SK-N-MC (cell line): Measurements from ENCODE around the gene CCNT2.

Experiments
- DNase-seq: peaks from one replicate; pipeline ENCODE4 v3.0.0-alpha.2; 2011; ENCODE audit warnings: low read depth, low spot score
- H3K27ac ChIP-seq: fragments of 200-600 bp; sonication (generic); 2 replicates; pipeline ENCODE4 v1.5.1; 2016; ENCODE audit warnings: mixed run types
- H3K36me3 ChIP-seq: fragments of 200-600 bp; sonication (generic); 2 replicates; pipeline ENCODE4 v1.6.1; 2017; ENCODE audit warnings: antibody characterized with exemption, low read length, mixed read lengths; ENCODE audit not compliant: insufficient read depth
- H3K4me3 ChIP-seq: fragments of 200-600 bp; sonication (generic); 2 replicates; pipeline ENCODE4 v1.5.1; 2016
- H3K9ac ChIP-seq: fragments of 200-600 bp; sonication (generic); 2 replicates; pipeline ENCODE4 v1.8.0; 2017; ENCODE audit warnings: mixed run types, mixed read lengths; ENCODE audit not compliant: insufficient read length
- H3K9me3 ChIP-seq: fragments of 200-600 bp; sonication (generic); 2 replicates; pipeline ENCODE4 v1.6.1; 2017; ENCODE audit warnings: low read depth, mild to moderate bottlenecking, antibody characterized with exemption, low read length, moderate library complexity, mixed read lengths
- EZH2 ChIP-seq: fragments of 200-600 bp; sonication (generic); IDR thresholded peaks from one replicate; pipeline ENCODE4 v1.6.1; 2017; ENCODE audit warnings: antibody characterized with exemption
- FOXP2 ChIP-seq: optimal IDR thresholded peaks from 2 replicates; pipeline ENCODE3; 2011; ENCODE audit warnings: mild to moderate bottlenecking, moderate library complexity; ENCODE audit not compliant: insufficient read depth; ENCODE audit errors: extremely low read length, control extremely low read depth
- POLR2AphosphoS5 ChIP-seq: IDR thresholded peaks from 2 replicates; pipeline ENCODE4 v1.6.1; 2012; ENCODE audit warnings: mild to moderate bottlenecking, low read depth, low read length, borderline replicate concordance

CCNT2 gene

GRCh38 chr2:134918526-134919340 lies at the start of gene CCNT2:
CCNT2 (plus strand) TSS chr2:134918822; CDS start chr2:134918855, 33 bp downstream.
- Histone ChIP-seq H3K36me3 (peaks cover 36% of the 10 kb centered on the region), H3K9me3 (no peaks in the 10 kb centered on the region), H3K9ac (peak within 1 kb of the TSS; percentile 100), H3K4me3 (peak within 1 kb of the TSS; percentile 98), H3K27ac (peak within 1 kb of the TSS; percentile 98)
- TF ChIP-seq POLR2AphosphoS5, result peak; percentile 67
- no peak for TF ChIP-seq EZH2
- TF ChIP-seq FOXP2, result no peak
- peak; percentile 92 for DNase-seq

- Histone ChIP-seq H3K9ac (no peak overlapping the region), H3K9me3 (no peaks in the 10 kb centered on the region), H3K4me3 (no peak overlapping the region), H3K36me3 (no peaks in the 10 kb centered on the region), H3K27ac (no peak overlapping the region)
- TF ChIP-seq POLR2AphosphoS5 (no peak), FOXP2 (no peak), EZH2 (no peak)
- DNase-seq, result no peak
Observed at GRCh38 chr2:134869946-134870736, 48.5 kb upstream of the CCNT2 start.

GRCh38 chr2:134873152-134873551 lies 45.5 kb upstream of the CCNT2 start:
- no peak for TF ChIP-seq EZH2
- no peak for TF ChIP-seq FOXP2
- no peak for TF ChIP-seq POLR2AphosphoS5
- H3K9ac ChIP-seq, result no peak overlapping the region

DNA sequence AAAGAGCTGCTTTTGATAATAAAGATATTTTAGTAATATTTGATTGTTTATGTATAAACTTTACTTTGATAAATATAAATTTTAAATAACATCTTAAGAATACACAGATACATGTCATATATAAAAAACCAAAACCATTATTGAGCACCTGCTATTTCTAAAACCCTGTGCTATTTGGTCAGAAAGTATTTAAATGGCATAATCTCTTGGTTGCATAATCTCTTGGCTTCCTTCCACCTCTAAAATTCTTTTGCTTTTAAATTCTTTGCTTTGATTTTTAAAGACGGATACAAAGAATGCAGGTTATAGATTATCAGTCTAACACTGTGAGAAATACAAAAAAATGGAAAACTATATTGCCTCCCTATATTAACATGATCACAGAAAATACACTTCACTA lies 43.3 kb upstream of the CCNT2 start:
- DNase-seq, result no peak
- no peak for TF ChIP-seq FOXP2
- no peak for TF ChIP-seq EZH2
- H3K9me3 ChIP-seq, result no peaks in the 10 kb centered on the region

More at GRCh38 chr2:134873152-134873551, 45.5 kb upstream of the CCNT2 start:
- no peak overlapping the region for H3K4me3 ChIP-seq
- no peak for DNase-seq
- no peaks in the 10 kb centered on the region for H3K36me3 ChIP-seq
- no peak overlapping the region for H3K27ac ChIP-seq
- no peaks in the 10 kb centered on the region for H3K9me3 ChIP-seq

DNA sequence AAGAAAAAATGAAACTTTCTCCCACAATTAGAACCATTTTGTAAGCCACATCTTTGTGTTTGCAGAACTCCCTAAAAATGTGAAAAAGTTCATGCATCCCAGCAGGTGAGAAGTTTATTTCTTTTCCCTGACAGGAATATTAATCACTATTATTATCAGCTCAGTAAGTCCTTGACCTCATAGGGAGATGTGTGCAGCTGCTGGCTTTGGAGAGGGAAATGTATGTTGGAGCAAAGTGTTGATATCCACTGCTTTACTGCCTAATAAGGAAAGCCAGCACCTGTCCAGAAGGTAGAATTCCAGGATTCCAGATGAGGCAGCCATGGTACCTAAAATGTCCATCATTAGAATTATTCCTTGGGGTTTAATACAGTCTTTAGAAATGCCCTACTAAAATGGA lies 35.8 kb upstream of the CCNT2 start:
- Histone ChIP-seq H3K9me3 (no peaks in the 10 kb centered on the region), H3K4me3 (no peak overlapping the region), H3K9ac (no peak overlapping the region), H3K27ac (no peak overlapping the region), H3K36me3 (no peaks in the 10 kb centered on the region)
- DNase-seq, result no peak
- TF ChIP-seq EZH2, result no peak
- TF ChIP-seq POLR2AphosphoS5, result no peak
- no peak for TF ChIP-seq FOXP2

More for the DNA sequence above, 43.3 kb upstream of the CCNT2 start:
- no peak overlapping the region for H3K4me3 ChIP-seq
- no peaks in the 10 kb centered on the region for H3K36me3 ChIP-seq
- H3K27ac ChIP-seq, result no peak overlapping the region
- no peak overlapping the region for H3K9ac ChIP-seq

- Histone ChIP-seq H3K9ac (no peak overlapping the region), H3K36me3 (no peaks in the 10 kb centered on the region), H3K9me3 (no peaks in the 10 kb centered on the region), H3K4me3 (no peak overlapping the region), H3K27ac (no peak overlapping the region)
- DNase-seq, result no peak
- TF ChIP-seq FOXP2 (no peak), POLR2AphosphoS5 (no peak), EZH2 (no peak)
Observed at GRCh38 chr2:134883552-134884293, 34.9 kb upstream of the CCNT2 start.

DNA sequence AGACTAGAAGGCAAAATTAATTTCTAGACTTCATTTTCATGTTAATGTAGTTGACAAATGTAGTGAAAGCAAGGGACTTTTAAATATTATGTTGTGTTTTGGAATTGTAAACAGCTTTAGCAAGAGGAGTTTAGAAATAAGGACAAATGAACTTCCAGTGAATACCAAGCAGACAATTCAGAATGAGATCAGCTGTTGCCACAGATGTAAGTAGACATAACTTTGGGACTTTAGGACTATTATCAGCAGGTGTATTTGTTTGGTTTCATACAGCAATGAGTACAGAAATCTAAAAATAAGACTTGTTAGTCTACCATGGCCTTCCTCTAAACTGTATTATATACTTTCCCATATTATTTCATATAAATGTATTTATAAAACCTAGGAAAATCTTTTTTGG lies 34.2 kb upstream of the CCNT2 start:
- DNase-seq, result no peak
- H3K9me3 ChIP-seq, result no peaks in the 10 kb centered on the region
- H3K27ac ChIP-seq, result no peak overlapping the region
- no peaks in the 10 kb centered on the region for H3K36me3 ChIP-seq
- H3K9ac ChIP-seq, result no peak overlapping the region
- no peak overlapping the region for H3K4me3 ChIP-seq
- no peak for TF ChIP-seq POLR2AphosphoS5
- TF ChIP-seq EZH2, result no peak
- TF ChIP-seq FOXP2, result no peak
